Natural killer cell (primary cell): ENCODE data around the gene DOCK9. TPM values are rescaled to one million over a fixed set of nuclear protein-coding genes. Genes with fewer than 3 reads are reported as not detected.

Experiments used
- ATAC-seq, 3 donors: fragments of 150-1000 bp in 2 of 3; fragments of 200-7000 bp in 1 of 3; cut with Tn5 transposase; 1 replicate in 1 of 3; 2 replicates in 2 of 3; pipeline ENCODE4 v1.10.0; 2021; ENCODE audit warnings: mild to moderate bottlenecking in 2 of 3, moderate library complexity in 2 of 3
- DNase-seq, 2 donors: peaks; one replicate each; pipeline versions ENCODE4 v3.0.0 to v3.0.0-alpha.2; 2013 to 2021; ENCODE audit warnings: mixed read lengths in 1 of 2
- H3K27ac ChIP-seq: one replicate; pipeline ENCODE4 v1.5.1; 2013; ENCODE audit warnings: mild to moderate bottlenecking, low read length
- H3K27me3 ChIP-seq: one replicate; pipeline ENCODE4 v1.6.1; 2013; ENCODE audit warnings: low read length; ENCODE audit not compliant: control insufficient read depth, insufficient read depth
- H3K36me3 ChIP-seq: one replicate; pipeline ENCODE4 v1.6.1; 2013; ENCODE audit warnings: low read length; ENCODE audit not compliant: control insufficient read depth, insufficient read depth
- H3K4me1 ChIP-seq: one replicate; pipeline ENCODE4 v1.6.1; 2013; ENCODE audit warnings: low read length; ENCODE audit not compliant: control insufficient read depth, insufficient read depth
- H3K4me3 ChIP-seq: one replicate; pipeline ENCODE4 v1.5.1; 2013; ENCODE audit warnings: low read length
- H3K9me3 ChIP-seq: one replicate; pipeline ENCODE4 v1.6.1; 2013; ENCODE audit warnings: low read length; ENCODE audit not compliant: control insufficient read depth, insufficient read depth
- H3K27ac Mint-ChIP-seq, 2 donors: one replicate each; pipeline ENCODE4 v1.8.0; 2022; ENCODE audit warnings: mild to moderate bottlenecking in 2 of 2, mixed read lengths in 2 of 2, moderate library complexity in 1 of 2
- H3K27me3 Mint-ChIP-seq, 2 donors: one replicate each; pipeline ENCODE4 v1.8.0; 2022; ENCODE audit warnings: low read depth in 2 of 2, mixed read lengths in 2 of 2
- H3K36me3 Mint-ChIP-seq: one replicate; pipeline ENCODE4 v1.8.0; 2022; ENCODE audit warnings: mixed read lengths
- H3K4me1 Mint-ChIP-seq, 2 donors: one replicate each; pipeline ENCODE4 v1.8.0; 2022; ENCODE audit warnings: mixed read lengths in 2 of 2
- H3K4me3 Mint-ChIP-seq: one replicate; pipeline ENCODE4 v1.8.0; 2022; ENCODE audit warnings: mild to moderate bottlenecking, moderate library complexity, mixed read lengths
- H3K9me3 Mint-ChIP-seq, 2 donors: one replicate each; pipeline ENCODE4 v1.8.0; 2022; ENCODE audit warnings: mixed read lengths in 2 of 2
- CTCF ChIP-seq: fragments of 200-600 bp; IDR thresholded peaks from one replicate; pipeline ENCODE4 v1.8.0; 2022; ENCODE audit warnings: antibody characterized with exemption
- WGBS: methylation state at CpG from one replicate; pipeline ENCODE4 v1.1.7; 2013; ENCODE audit warnings: missing lambda C conversion rate; ENCODE audit not compliant: insufficient coverage; 5-methylcytosine and 5-hydroxymethylcytosine counted together
- intact Hi-C: fragments of 100-400 bp; cut with micrococcal nuclease; formaldehyde crosslinking; loops from one replicate; pipeline ENCODE4 v1.14.2; 2022
- total RNA-seq, 4 donors: library from RNA; stranded (reverse); fragments of 120-200 nt in 1 of 4; gene quantifications; one replicate each; pipeline versions ENCODE4 v1.2.3 to v1.2.4, GENCODE V29; 2013 to 2022

DOCK9 gene
- total RNA-seq, 3 donors from 2014 or later (not counting 1 experiment from before 2014, with no cell fraction given) = 31.5 to 42.5 (median 40.9) TPM

GRCh38 chr13:99013951-99014350 is 36.1 kb upstream of the DOCK9 start:
- TF ChIP-seq CTCF = no peak
- DNase-seq (no peak), ATAC-seq (no peak)
- H3K9me3 ChIP-seq = no peaks in the 10 kb centered on the region
- 96% methylated on average over 6 of the region's 6 CpGs for WGBS
- no peaks in the 10 kb centered on the region for H3K27me3 ChIP-seq
- Mint-ChIP-seq H3K9me3 (no peaks in the 10 kb centered on the region), H3K36me3 (no peaks in the 10 kb centered on the region), H3K4me1 (peaks cover 41 to 64% of the 10 kb centered on the region in 2 donors), H3K4me3 (no peak overlapping the region), H3K27me3 (peaks cover 0 to 7% of the 10 kb centered on the region in 2 donors), H3K27ac (no peak overlapping the region)
- H3K4me1 ChIP-seq = peaks cover 22% of the 10 kb centered on the region
- no peak overlapping the region for H3K27ac ChIP-seq
- H3K36me3 ChIP-seq = no peaks in the 10 kb centered on the region
- H3K4me3 ChIP-seq = no peak overlapping the region
- intact Hi-C loops = no loop called here

GRCh38 chr13:99012539-99012938 is 34.7 kb upstream of the DOCK9 start:
- Mint-ChIP-seq H3K36me3 (no peaks in the 10 kb centered on the region), H3K4me1 (peaks cover 41 to 55% of the 10 kb centered on the region in 2 donors), H3K27ac (no peak overlapping the region), H3K4me3 (no peak overlapping the region), H3K9me3 (no peaks in the 10 kb centered on the region), H3K27me3 (peaks cover 0 to 7% of the 10 kb centered on the region in 2 donors)
- no peaks in the 10 kb centered on the region for H3K27me3 ChIP-seq
- no peak for ATAC-seq
- no peak overlapping the region for H3K27ac ChIP-seq
- intact Hi-C loops = no loop called here
- TF ChIP-seq CTCF = no peak
- DNase-seq = no peak
- no peak overlapping the region for H3K4me3 ChIP-seq
- H3K9me3 ChIP-seq = no peaks in the 10 kb centered on the region
- H3K4me1 ChIP-seq = peaks cover 22% of the 10 kb centered on the region
- WGBS = 100% methylated on average over 1 of the region's 1 CpG
- H3K36me3 ChIP-seq = no peaks in the 10 kb centered on the region

- Mint-ChIP-seq H3K4me3 (no peak overlapping the region), H3K27ac (no peak overlapping the region), H3K36me3 (no peaks in the 10 kb centered on the region), H3K9me3 (no peaks in the 10 kb centered on the region), H3K4me1 (peaks cover 19 to 37% of the 10 kb centered on the region in 2 donors), H3K27me3 (no peaks in the 10 kb centered on the region)
- Histone ChIP-seq H3K4me1 (peaks cover 12% of the 10 kb centered on the region), H3K27ac (no peak overlapping the region), H3K4me3 (no peak overlapping the region), H3K27me3 (no peaks in the 10 kb centered on the region), H3K36me3 (no peaks in the 10 kb centered on the region), H3K9me3 (no peaks in the 10 kb centered on the region)
- DNase-seq (no peak), ATAC-seq (no peak)
- 90% methylated on average over 3 of the region's 4 CpGs for WGBS
- intact Hi-C loops = no loop called here
- no peak for TF ChIP-seq CTCF
Measured at GRCh38 chr13:99009987-99010551, 32.2 kb upstream of the DOCK9 start.

- intact Hi-C loops = no loop called here
- H3K36me3 Mint-ChIP-seq = no peaks in the 10 kb centered on the region
- no peaks in the 10 kb centered on the region for H3K4me1 ChIP-seq
- H3K27me3 ChIP-seq = no peaks in the 10 kb centered on the region
- no peaks in the 10 kb centered on the region for H3K9me3 ChIP-seq
- H3K36me3 ChIP-seq = no peaks in the 10 kb centered on the region
- WGBS = 100% methylated on average over 1 of the region's 3 CpGs
- ATAC-seq (no peak), DNase-seq (no peak)
- H3K27ac ChIP-seq = no peak overlapping the region
- no peak overlapping the region for H3K27ac Mint-ChIP-seq
- H3K9me3 Mint-ChIP-seq = no peaks in the 10 kb centered on the region
- H3K27me3 Mint-ChIP-seq = no peaks in the 10 kb centered on the region
- TF ChIP-seq CTCF = no peak
- H3K4me3 ChIP-seq = no peak overlapping the region
- H3K4me3 Mint-ChIP-seq = no peak overlapping the region
- H3K4me1 Mint-ChIP-seq = peaks cover 11 to 25% of the 10 kb centered on the region in 2 donors
Measured at GRCh38 chr13:99008577-99008976, 30.7 kb upstream of the DOCK9 start.
